HG03159 (cell line): ENCODE measurements around the gene EXOC8.
"Not testable (repeated sequence)": the region's sequence is repeated elsewhere in the genome, so short reads cannot be mapped to it uniquely, and the experiment has no call there.

ENCODE experiments used
- ATAC-seq: cut with Tn5 transposase; IDR thresholded peaks from one replicate; pipeline ENCODE4 v1.9.1; 2021; ENCODE audit warnings: mild to moderate bottlenecking, moderate library complexity; ENCODE audit not compliant: unreplicated experiment

The EXOC8 gene

DNA sequence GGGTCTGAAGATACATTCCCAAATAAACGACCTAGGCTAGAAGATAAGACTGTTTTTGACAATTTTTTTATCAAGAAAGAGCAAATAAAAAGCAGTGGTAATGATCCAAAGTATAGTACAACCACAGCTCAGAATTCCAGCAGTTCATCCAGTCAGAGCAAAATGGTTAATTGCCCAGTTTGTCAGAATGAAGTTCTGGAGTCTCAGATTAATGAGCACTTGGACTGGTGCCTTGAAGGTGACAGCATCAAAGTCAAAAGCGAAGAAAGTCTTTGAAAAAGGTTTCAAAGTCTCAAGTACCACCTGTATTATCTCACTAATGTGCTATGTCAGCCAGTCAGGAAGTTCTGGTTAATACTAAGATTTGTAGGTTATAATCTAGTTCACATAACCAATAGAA is 15.4 kb upstream of the EXOC8 start:
- ATAC-seq, result no peak

DNA sequence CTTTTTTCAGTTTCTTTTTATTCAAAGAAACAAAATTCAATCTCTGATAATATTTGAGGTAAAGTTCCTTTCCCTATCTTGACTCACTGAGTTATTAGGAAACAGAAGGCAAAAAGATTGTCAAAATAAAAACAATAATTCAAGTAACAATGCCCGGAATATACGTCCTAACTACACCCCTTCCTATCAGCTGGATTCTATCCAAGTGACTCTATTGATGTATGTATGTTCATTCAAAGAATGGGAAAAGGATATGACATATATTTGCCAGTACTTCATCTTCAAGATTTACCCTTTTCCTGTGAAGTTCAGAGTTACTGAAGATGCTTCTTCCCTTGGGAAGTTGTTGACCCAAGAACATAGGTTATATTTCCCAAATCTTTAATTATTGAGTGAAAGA is 14.2 kb upstream of the EXOC8 start:
- no peak for ATAC-seq

DNA sequence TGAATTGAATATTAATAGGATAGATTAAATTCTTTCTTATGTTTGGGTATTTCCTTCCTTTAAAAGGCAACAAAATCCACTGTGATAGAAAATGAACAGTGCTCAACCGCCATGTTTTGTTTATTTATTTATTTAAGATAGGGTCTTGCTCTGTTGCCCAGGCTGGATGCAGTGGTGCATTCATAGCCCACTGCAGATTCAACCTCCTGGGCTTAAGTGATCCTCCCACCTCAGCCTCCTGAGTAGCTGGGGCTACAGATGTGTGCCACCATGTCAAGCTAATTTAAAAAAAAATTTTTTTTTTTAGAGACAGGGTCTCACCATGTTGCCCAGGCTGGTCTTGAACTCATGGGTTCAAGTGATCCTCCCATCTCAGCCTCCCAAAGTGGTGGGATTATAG is 11.2 kb upstream of the EXOC8 start:
- not testable (repeated sequence) for ATAC-seq

DNA sequence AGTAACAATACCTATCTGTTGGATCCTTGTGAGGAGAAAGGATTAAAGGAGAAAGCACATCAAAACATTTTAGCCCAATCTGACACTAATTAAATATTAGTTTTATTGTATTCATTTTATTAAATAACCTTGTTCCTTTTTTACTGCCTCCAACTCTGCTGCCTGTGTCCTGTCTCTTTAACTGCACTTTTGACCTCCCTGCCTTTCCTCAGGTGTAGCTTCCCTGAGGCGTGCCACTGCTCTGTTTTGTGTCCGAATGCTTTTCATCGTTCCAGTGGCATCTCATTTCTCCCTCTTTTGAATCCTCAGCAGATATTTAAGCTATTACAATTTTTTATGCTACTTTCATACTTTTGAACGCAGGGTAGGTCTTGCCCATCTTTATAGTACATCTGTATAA is 10.8 kb upstream of the EXOC8 start:
- ATAC-seq, result no peak

DNA sequence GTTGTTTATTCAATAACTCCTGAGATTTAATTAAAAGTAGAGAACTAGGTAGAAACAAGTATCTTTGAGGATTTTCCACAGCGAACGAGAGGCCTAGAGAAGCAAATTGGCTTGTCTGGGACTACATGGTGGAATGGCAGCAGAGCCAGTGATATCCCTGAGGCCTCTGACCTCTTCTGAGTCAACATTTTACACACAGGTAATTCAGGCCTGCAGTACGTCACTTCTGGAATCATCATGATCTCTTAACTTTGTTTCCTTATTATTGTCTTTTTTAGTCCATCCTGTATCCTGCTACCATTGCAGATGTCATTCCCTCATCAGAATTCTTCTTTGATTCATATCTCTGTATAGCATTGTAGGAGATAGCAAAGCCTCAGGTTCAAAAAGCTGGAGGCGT is 10.3 kb upstream of the EXOC8 start:
- no peak for ATAC-seq

DNA sequence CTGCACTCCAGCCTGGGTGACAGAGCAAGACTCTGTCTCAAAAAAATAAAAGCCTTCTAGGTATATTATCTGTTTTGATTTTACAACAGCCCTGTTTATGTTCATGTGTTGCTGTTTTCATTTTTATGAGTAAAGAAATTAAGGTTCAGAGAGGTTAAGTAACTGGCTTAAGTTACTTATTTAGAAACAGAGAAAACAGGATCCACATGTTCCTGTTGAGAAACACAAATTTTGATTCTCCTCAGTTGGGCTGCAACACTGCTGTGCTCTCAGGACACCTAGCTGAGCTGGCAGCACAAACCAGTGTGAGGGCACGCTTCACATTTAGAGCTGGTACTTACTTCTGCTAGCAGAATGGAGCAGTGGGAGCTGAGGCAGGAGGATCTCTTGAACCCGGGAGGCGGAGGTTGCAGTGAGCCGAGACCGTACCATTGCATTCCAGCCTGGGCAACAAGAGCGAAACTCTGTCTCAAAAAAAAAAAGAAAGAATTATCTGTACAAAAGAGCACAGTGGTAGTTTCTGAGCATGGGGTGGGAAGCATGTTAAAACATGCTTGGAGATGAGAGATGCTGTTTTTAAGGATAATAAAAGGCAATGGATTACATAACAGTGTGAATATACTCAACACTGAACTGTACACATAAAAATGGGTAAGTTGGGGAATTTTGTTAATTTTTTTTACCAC is 2.8 kb upstream of the EXOC8 start:
- ATAC-seq, result no peak

DNA sequence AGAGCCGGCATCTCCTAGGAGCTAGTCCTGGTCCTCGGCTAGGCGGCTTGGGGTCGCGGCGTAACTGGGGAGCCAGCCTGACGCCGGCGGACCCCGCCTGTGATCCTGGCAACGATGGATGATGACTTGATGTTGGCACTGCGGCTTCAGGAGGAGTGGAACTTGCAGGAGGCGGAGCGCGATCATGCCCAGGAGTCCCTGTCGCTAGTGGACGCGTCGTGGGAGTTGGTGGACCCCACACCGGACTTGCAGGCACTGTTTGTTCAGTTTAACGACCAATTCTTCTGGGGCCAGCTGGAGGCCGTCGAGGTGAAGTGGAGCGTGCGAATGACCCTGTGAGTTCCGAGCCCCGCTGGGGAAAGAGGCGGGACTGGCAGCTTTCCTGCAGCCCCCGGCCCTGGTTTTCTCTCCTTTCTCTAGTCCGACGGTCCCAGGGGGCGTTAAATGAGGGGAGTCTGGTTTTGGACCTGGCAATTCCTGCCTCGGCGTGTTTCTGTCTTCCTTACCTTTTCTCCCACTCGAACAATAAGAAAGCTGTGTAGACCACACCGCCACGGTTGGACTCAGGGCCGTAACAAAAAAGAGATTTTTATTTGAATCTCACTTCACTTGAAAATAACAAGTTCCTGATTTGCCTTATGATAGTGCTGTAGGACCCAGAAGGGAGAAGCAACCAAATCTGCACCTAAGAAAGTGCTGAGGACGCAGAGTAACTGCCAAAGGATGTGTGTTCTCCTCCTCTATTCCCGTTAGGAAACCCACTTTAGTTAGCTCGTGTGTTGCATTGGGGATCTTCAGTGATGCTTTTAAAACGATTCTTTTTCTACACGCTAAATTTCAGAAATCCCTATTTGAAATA is 847 bp upstream of the EXOC8 start, which contains the start of gene SPRTN:
Gene SPRTN (plus strand): TSS at position 24 of the 859 bp plus-strand sequence. CDS start 91 bp downstream, at position 115.
- peak; percentile 8 for ATAC-seq

DNA sequence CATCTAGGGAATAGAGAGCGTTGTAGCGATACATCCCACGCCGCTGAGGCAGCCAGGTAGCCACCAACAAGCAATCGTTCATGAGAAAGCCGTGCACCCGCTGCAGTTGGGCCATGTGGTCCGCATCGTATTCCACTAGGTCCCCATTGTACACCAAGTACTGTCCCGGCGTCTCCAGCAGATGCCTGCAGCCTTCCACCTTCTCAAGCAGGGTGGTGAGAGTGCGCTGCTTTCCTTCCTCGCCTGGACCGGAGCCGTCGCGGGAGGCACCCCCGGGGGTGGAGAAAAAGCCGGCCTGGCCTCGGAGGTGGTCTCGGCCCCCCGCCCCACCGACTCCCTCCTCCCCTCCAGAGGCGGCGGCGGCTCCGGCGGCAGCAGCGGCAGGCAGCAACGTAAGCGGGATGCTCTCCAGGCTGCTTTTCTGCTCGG is 595 bp downstream of the EXOC8 start:
- ATAC-seq, result peak; percentile 16

DNA sequence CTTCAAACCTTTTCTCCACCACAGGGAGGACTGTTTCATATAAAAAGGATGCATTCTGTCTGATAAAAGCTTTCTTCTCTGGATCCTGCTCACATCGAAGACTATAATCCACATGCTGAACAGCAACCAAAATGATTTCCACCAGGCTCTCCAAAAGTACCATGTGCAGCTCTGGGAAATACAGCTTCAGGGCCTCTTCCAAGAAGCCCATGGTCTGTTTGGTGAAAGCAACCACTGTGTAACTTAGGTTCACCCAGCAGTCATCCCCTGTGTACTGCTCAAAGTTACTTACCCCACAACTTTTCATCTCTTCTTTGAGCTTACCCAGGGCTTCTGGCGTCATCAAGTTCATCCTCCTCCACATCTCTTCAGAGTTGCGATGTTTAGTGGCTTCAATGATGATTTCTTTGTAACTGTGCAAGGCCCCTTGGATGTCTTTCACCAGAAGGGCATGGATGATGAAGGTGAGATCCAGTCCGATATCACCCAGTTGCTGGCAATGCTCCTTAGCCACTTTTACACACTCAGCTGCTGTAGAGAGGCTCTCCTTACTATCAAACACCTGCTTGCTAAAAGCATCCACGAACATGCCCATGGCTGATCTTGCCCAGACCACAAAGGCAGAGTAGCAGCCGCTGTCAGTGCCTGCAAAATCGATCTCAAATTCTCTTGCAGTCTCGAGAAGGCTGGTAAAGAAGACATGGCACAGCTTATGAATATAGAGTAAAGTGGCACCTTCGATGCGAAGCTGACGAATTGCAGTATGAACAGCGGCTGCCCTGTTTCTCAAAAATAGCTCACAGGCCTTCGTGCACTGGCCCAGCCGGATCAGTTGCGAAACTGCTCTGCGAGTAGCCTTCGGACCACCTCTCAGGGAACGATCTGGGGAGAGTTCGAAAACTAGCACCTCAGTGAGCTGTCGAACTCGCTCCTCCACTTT is 1.7 kb downstream of the EXOC8 start:
- no peak for ATAC-seq

DNA sequence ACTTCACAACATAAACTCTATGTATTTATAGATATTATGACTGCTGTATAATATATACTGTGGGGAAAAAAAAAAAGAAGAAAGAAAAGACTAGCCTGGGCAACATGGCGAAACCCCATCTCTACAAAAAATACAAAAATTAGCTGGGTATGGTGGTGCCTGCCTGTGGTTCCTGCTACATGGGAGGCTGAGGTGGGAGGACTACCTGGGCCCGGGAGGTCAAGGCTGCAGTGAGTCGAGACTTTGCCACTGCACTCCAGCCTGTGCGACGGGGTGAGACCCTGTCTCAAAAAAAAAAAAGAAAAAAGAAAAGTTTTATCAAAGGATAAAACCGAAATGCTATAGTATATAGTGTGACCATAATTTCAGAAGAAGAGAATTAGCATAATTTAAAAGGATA is 2.7 kb downstream of the EXOC8 start:
- no peak for ATAC-seq

DNA sequence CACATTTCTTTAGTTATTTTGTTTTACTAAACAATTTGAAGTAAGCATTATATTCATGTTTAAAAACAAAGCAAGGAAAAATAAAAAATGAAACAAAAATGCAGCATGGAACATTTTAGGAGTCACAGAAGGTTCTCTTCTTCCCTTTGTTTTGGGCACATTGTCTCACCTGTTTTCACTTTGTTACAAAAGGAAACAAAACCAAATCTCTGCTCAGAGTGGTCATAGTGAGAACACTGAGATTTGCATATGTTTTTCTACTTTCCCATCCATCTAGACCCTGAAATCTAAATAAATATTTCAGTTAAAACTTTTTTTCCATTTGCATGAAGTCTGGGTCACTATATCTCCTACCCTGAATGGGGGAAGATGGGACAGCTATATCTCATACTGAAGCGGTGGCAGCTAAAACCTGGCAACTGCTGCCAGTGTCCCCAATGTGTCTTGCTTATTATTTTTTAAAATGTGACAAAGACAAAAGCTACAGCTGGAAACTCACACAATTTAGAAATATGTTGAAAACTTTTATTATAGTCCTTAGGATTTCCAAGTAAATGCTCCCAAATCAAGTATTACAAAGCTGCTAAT is 3.5 kb downstream of the EXOC8 start:
- no peak for ATAC-seq

DNA sequence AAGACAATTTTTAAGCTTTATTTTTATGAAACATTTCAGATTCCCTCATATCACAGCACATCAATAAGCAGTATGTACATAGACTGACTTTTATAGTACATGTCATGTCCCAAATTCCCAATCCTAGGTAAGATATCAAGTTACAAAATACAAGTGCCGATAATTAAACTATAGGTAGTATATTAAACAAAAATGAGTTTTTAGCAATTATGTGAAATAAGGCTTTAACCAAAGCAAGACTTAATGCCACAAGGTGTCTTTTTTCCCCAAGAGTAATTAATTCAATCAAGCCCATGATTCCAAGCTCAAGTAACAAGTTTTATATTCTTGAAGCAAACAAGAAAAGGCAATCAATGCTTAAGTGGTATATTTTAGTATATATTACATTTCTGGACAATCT is 4.9 kb downstream of the EXOC8 start:
- no peak for ATAC-seq

DNA sequence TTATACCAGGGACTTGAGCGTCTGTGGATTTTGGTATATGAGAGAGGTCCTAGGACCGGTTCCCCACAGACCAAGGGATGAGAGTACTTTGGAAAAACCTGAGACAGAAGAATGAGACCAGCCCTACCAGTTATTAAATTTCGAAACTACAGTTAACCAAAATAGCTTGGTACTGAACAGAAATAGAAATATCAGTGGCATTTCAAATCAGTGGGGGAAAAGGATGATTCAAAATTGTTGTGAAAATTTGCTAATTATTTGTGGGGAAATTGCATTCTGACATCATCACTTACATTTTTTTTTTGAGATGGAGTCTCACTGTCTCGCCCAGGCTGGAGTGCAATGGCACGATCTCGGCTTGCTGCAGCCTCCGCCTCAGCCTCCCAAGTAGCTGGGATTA is 8.2 kb downstream of the EXOC8 start:
- no peak for ATAC-seq

DNA sequence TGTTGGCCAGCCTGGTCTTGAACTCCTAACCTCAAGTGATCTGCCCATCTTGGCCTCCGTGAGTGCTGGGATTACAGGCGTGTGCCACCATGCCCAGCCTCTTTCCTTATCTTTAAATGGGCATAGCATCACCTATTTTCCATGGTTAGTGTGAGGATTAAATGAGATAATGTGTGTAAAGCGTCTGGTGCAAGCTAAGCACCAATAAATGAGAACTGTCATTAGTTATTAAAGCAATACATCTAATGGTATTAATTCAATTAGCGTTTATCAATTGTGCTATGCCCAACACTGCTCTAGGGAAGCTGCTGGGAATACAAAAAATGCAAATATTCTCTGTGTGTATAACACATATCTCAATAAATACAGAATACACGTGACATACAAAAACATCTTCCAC is 10.0 kb downstream of the EXOC8 start:
- no peak for ATAC-seq

DNA sequence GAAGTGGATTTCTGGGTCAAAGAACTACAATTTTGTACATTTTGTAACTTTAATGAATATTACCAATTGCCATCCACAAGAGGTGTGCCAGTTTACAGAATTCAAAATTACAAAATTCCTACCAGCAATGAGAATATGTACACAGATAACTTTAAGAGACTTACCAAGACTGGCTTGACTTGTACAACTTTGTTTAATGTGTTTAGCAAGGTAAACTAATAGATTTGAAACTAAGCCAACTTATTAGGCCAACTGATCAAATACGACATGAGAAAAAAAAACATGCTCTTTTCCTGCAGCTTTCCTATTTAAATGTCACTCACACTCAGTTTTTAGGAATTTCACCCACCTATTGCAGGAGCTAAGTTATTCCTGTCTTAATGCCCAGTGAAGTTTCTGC is 11.4 kb downstream of the EXOC8 start:
- no peak for ATAC-seq

DNA sequence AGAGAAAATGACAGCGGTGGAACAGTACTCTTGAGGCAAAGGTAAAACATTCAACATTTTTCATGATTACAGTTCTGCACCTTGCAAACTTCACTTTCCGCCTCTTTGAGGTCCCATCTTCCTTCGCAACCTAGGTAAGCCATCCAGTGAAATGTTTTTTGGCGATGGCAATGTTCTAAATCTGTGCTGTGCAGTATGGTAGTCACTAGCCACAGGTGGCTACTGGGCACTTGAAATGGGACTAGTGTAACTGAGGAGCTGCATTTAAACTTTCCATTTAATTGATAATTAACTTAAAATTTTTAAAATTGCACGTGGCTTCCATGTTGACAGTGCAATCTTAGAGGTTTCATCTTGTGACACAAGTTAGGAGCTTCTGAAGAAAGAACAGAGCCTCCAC is 13.0 kb downstream of the EXOC8 start:
- ATAC-seq, result no peak

DNA sequence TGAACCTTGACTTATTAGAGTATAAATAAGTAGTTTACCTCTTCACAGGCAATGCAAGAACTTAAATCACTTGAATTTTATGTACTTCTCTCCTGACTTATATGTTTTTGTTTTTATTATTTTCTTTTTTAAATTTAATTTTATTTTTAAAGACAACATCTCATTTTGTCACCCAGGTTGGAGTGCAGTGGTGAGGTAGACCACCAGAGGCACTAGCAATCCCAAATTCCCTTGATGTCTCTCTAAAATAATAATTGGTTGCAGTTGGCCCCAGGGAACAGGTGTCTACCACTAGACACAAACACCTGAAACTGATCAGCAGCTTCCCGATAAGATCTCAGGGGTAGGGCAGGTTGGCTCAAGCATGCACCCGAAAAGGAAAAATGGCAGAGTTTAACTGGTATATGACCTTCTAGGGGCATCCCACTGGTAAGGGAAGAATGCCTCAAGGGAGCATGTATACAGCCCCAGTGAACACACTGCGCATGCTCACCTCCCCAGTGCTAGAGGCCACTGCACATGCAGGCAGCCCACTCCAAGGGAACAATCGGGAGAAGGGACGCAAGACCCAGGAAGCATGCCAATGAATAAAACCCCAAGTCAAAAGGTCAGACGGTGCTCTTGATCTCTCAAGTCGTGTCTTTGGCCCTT is 14.6 kb downstream of the EXOC8 start:
- no peak for ATAC-seq

DNA sequence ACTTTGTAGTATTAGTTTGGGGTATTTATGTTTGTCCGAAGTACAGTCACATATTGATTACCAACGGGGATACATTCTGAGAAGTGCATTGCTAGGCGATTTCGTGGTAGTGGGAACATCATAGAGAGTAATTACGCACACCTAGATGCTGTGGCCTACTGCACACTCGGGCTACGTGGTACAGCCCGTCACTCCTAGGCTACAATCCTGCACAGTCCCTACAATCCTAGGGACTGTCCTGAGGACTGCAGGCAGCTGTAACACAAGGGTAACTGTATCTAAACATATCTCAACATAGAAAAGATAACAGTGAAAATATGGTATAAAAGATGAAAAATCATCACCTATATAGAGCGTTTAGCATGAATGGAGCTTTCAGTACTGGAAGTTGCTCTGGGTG is 18.6 kb downstream of the EXOC8 start:
- ATAC-seq, result no peak

DNA sequence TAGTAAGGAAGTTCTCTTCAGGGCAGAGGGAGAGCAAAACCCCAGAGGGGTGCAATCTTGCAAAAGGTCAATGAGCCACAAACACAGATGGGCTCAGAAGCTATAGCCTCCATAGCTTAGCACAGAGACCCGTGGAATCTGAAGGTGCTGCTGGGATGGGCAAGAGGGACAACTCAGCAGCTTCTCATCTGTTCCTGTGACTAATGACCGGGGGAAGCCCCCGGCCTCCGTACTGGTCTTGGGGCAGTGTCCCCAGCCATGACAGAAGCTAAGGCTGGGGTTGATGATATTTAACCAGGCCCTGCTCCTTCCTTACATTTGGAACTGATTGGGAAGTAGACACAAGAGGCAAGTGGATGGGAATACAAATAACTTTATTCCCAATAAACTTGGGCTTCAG is 19.1 kb downstream of the EXOC8 start:
- no peak for ATAC-seq

DNA sequence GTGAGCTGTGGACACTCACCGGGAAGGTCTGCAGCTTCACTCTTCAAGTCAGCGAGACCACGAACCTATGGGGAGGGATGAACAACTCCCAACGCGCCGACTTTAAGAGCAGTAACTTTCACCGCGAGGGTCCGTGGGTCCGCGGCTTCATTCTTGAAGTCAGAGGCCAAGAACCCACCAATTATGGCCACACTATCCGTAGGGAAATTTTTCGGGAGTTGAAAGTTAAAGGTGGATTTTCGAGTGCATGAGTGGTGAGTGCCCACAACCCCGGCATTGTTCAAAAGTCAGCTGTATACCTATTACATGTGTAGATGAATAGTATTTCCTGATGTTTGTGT is 19.7 kb downstream of the EXOC8 start:
- ATAC-seq, result no peak
